Measurements from ENCODE around the gene FGD4.

DNA sequence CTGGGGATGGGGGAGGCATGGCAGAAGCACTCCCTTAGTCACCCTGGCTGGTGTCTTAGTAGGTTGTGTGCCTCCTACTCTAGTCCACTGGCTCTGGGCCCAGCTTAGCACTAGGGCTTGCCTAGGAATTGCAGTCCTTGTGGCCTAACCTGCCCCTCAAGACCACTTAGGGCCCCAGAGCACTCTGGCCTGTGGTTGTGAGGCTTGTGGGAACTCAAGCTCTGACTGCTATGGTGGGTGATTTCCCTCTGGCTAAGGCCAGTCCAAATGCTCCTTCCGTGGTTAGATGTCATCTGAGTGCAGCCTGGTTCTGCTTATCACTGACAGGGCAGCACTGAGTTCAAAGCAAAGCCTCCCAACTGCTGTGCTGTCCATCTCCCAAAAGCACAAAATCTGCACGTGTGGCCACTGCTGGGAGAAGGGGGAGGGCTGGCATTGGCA, 20.2 kb downstream of the FGD4 start:
- TF ChIP-seq FOXM1 (IDR thresholded peaks at IDR 0.05; ENCODE audit: borderline replicate concordance, low read depth) (no peak), TAF1 (IDR thresholded peaks at IDR 0.05; ENCODE audit: low read depth) (no peak), CREB1 (IDR thresholded peaks at IDR 0.05; ENCODE audit: low read depth) (no peak), RAD21 (IDR thresholded peaks at IDR 0.05; ENCODE audit: low read depth) (no peak), CEBPB (IDR thresholded peaks at IDR 0.05) (no peak), YY1 (IDR thresholded peaks at IDR 0.05; ENCODE audit: low read depth) (no peak), TEAD4 (IDR thresholded peaks at IDR 0.05) (no peak), EP300 (IDR thresholded peaks at IDR 0.05; ENCODE audit: borderline replicate concordance) (no peak), EGR1 (IDR thresholded peaks at IDR 0.05) (no peak), TCF12 (IDR thresholded peaks at IDR 0.05; ENCODE audit: low read depth) (no peak), NFIC (IDR thresholded peaks at IDR 0.05) (no peak)
- TF ChIP-seq, protein P1, sequence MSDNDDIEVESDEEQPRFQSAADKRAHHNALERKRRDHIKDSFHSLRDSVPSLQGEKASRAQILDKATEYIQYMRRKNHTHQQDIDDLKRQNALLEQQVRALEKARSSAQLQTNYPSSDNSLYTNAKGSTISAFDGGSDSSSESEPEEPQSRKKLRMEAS (IDR thresholded peaks at IDR 0.05), result no peak
- TF ChIP-seq, protein P2, sequence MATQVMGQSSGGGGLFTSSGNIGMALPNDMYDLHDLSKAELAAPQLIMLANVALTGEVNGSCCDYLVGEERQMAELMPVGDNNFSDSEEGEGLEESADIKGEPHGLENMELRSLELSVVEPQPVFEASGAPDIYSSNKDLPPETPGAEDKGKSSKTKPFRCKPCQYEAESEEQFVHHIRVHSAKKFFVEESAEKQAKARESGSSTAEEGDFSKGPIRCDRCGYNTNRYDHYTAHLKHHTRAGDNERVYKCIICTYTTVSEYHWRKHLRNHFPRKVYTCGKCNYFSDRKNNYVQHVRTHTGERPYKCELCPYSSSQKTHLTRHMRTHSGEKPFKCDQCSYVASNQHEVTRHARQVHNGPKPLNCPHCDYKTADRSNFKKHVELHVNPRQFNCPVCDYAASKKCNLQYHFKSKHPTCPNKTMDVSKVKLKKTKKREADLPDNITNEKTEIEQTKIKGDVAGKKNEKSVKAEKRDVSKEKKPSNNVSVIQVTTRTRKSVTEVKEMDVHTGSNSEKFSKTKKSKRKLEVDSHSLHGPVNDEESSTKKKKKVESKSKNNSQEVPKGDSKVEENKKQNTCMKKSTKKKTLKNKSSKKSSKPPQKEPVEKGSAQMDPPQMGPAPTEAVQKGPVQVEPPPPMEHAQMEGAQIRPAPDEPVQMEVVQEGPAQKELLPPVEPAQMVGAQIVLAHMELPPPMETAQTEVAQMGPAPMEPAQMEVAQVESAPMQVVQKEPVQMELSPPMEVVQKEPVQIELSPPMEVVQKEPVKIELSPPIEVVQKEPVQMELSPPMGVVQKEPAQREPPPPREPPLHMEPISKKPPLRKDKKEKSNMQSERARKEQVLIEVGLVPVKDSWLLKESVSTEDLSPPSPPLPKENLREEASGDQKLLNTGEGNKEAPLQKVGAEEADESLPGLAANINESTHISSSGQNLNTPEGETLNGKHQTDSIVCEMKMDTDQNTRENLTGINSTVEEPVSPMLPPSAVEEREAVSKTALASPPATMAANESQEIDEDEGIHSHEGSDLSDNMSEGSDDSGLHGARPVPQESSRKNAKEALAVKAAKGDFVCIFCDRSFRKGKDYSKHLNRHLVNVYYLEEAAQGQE (IDR thresholded peaks at IDR 0.05; ENCODE audit: low read depth), result no peak
- TF ChIP-seq, protein P3, sequence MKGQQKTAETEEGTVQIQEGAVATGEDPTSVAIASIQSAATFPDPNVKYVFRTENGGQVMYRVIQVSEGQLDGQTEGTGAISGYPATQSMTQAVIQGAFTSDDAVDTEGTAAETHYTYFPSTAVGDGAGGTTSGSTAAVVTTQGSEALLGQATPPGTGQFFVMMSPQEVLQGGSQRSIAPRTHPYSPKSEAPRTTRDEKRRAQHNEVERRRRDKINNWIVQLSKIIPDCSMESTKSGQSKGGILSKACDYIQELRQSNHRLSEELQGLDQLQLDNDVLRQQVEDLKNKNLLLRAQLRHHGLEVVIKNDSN (IDR thresholded peaks at IDR 0.05), result no peak
